ENCODE results near the gene CASKIN1.
"Not testable (repeated sequence)": the region's sequence is repeated elsewhere in the genome, so short reads cannot be mapped to it uniquely, and the experiment has no call there.

Gene CASKIN1

GRCh38 chr16:2145843-2146242, 50.6 kb downstream of the CASKIN1 start:
- no peak for DNase-seq (ENCODE audit: extremely low read depth, low read depth)
- no peak for TF ChIP-seq CTCF (IDR thresholded peaks at IDR 0.05; ENCODE audit: low read depth, low read length)

GRCh38 chr16:2143878-2144485, 52.4 kb downstream of the CASKIN1 start:
- no peak for TF ChIP-seq CTCF (IDR thresholded peaks at IDR 0.05; ENCODE audit: low read depth, low read length)
- no peak for DNase-seq (ENCODE audit: extremely low read depth, low read depth)

GRCh38 chr16:2142942-2143877, 53.2 kb downstream of the CASKIN1 start:
- no peak for TF ChIP-seq CTCF (IDR thresholded peaks at IDR 0.05; ENCODE audit: low read depth, low read length)
- DNase-seq (ENCODE audit: extremely low read depth, low read depth): no peak

- peak; percentile 90 for DNase-seq (ENCODE audit: extremely low read depth, low read depth)
These were observed 60.5 kb downstream of the CASKIN1 start, which contains the start of gene PKD1 for GRCh38 chr16:2135770-2136490. TSS of gene PKD1 (minus strand) at chr16:2135898. CDS start at chr16:2135689, 209 bp downstream.

GRCh38 chr16:2135071-2135470, 61.3 kb downstream of the CASKIN1 start:
- DNase-seq (ENCODE audit: extremely low read depth, low read depth): not testable (repeated sequence)

- DNase-seq (ENCODE audit: extremely low read depth, low read depth): not testable (repeated sequence)
These were observed 62.6 kb downstream of the CASKIN1 start for GRCh38 chr16:2133797-2134196.

GRCh38 chr16:2129890-2130447, 66.4 kb downstream of the CASKIN1 start:
- DNase-seq (ENCODE audit: extremely low read depth, low read depth): not testable (repeated sequence)

- DNase-seq (ENCODE audit: extremely low read depth, low read depth): not testable (repeated sequence)
These were observed 67.2 kb downstream of the CASKIN1 start for GRCh38 chr16:2129251-2129650.

GRCh38 chr16:2127630-2128280, 68.7 kb downstream of the CASKIN1 start:
- not testable (repeated sequence) for DNase-seq (ENCODE audit: extremely low read depth, low read depth)
